ENCODE data around the gene VPS35. TPM values are rescaled to one million over a fixed set of nuclear protein-coding genes. Genes with fewer than 3 reads are reported as not detected.
A peak's percentile ranks its signal among the peaks of the same experiment; 100 is the strongest.
"Not testable (repeated sequence)": the region's sequence is repeated elsewhere in the genome, so short reads cannot be mapped to it uniquely, and the experiment has no call there.

The VPS35 gene
- total and polyA plus RNA-seq, 12 donors: 12.8 to 112 (median 64.8) TPM

DNA sequence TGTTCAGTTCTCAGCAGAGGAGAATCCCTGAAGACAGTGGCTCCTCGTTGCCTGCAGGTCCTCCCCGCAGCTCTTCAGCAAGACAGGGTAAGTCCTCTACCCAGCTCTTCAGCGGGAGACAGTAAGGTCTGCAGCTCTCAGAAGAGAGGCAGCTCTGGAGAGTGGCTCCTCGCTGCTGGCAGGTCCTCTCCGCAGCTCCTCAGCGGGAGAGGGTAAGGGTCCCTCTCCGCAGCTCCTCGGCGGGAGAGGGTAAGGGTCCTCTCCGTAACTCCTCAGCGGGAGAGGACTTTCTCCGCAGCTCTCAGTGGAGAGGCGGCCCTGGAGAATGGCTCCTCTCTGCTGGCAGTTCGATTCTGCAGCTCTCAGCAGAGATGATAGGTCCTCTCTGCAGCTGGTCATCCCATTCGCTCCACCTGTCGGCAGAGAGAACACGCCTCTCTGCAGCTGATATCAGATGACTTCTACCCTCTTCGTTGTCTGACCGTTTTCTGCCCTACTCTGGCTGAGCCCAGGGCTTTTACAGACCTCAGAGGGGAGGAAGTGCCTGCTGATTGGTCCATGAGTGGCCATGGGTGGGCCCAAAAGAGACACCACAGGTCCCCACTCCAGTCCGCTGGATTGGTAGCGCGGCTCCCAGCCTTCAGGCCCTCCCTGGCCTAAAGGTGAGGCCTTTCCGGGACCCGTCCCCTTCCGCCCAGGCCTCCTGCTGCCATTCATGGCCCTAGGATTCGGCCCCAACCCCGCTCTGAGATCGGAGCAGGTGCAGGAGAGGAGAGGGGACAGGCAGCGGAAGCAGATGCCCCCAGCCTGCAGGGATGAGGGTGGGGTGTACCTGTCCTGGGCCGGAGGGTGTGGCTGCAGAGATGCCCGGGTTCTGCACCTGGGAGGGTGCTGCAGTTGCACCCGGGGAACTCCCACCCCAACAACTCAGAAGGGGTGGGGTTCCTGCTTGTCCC, 55.9 kb downstream of the VPS35 start:
- intact Hi-C loops (cut with DNase I): no loop called here

DNA sequence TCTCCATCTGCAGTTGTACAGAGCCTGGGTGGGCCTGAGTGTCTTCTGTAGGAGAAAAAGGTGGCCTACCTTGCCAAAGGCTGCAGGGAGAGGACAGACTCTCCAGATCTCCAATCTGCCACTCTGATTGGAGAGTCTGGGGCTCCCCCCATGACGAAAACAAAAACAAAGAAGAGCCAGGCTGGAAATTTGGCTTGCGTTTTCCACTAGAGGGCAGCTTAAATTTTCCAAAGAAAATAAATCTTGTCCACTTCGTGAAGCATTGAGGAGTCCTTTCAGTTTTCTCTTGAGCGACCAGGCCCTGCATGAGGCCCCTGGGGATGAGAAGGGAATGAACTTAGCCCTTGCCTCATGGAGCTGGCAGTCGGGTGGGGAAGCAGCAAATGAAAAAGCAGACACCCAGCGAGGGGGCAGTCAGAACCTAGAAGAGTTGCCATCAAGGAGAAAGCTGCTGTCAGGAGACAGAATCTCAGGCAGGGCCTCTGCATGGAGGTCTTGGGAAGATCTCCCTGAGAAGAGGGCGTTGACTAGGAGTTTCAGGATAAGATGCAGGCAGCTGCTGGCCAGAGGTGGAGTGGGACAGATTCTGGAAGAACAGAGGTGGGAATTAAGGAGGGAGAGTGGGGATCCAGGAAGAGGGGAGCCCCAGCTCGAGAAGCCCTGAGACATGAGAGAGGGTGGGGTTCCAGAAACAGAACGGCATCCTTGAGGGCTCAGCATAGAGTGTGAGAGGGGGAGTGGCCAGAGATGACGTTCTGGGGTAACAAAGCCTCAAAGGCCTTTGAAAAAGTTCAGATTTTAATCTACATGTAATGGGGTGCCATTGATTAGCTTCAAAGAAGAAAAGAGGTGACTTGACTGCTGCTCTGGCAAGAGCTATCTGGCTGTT, 59.4 kb downstream of the VPS35 start:
- H3K9me3 ChIP-seq (replicated peaks in 1 of 3): no peaks in the 10 kb centered on the region
- no peaks in the 10 kb centered on the region for H3K36me3 ChIP-seq (replicated peaks in 1 of 2)
- no peak overlapping the region for H3K27ac ChIP-seq
- 43 to 50% (median 49%) methylated on average over 10 of the region's 10 CpGs for WGBS, 4 donors
- H3K4me3 ChIP-seq: no peak overlapping the region
- intact Hi-C loops (cut with DNase I): no loop called here
- no peaks in the 10 kb centered on the region for H3K4me1 ChIP-seq (replicated peaks in 1 of 2)
- H3K27me3 ChIP-seq: no peaks in the 10 kb centered on the region
- TF ChIP-seq, protein P1, sequence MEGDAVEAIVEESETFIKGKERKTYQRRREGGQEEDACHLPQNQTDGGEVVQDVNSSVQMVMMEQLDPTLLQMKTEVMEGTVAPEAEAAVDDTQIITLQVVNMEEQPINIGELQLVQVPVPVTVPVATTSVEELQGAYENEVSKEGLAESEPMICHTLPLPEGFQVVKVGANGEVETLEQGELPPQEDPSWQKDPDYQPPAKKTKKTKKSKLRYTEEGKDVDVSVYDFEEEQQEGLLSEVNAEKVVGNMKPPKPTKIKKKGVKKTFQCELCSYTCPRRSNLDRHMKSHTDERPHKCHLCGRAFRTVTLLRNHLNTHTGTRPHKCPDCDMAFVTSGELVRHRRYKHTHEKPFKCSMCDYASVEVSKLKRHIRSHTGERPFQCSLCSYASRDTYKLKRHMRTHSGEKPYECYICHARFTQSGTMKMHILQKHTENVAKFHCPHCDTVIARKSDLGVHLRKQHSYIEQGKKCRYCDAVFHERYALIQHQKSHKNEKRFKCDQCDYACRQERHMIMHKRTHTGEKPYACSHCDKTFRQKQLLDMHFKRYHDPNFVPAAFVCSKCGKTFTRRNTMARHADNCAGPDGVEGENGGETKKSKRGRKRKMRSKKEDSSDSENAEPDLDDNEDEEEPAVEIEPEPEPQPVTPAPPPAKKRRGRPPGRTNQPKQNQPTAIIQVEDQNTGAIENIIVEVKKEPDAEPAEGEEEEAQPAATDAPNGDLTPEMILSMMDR (IDR thresholded peaks at IDR 0.05): peak in 1 of 6 experiments; percentile 19
- no peak for TF ChIP-seq POLR2A (IDR thresholded peaks at IDR 0.05)
- DNase-seq: no peak

More for the DNA sequence above, 55.9 kb downstream of the VPS35 start:
- no peak for DNase-seq
- TF ChIP-seq, protein P1 (IDR thresholded peaks at IDR 0.05): no peak
- no peak for TF ChIP-seq POLR2A (IDR thresholded peaks at IDR 0.05)
- no peaks in the 10 kb centered on the region for H3K36me3 ChIP-seq (replicated peaks in 1 of 2)
- H3K9me3 ChIP-seq (replicated peaks in 1 of 3): no peaks in the 10 kb centered on the region
- WGBS, 4 donors: 74 to 83% (median 79%) methylated on average over 19 to 32 of the region's 32 CpGs
- no peaks in the 10 kb centered on the region for H3K27me3 ChIP-seq
- H3K27ac ChIP-seq: no peak overlapping the region
- H3K4me3 ChIP-seq: no peak overlapping the region
- H3K4me1 ChIP-seq (replicated peaks in 1 of 2): no peaks in the 10 kb centered on the region

DNA sequence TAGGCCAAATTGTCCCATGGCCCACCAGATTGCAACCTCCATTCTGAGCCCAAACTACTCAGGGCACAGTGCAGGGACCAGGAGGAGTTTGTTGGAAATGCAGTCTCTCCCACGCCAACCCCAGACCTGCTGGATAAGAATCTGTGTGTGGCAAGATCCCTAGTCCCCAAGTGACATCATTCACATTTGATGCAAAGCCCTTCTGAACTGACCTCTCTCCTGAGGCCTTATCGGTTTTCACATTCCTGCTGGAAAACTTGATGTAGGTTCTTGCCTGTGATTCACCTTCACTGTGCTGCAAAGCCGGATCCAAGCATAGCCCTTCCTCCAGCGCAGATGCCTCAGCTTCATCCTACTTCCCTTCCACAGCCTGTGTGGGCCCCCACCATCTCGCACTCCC, 61.2 kb downstream of the VPS35 start:
- WGBS, 4 donors: 87 to 96% (median 88%) methylated on average over 5 of the region's 5 CpGs
- no peak for TF ChIP-seq POLR2A (IDR thresholded peaks at IDR 0.05)
- TF ChIP-seq, protein P1 (IDR thresholded peaks at IDR 0.05): no peak
- H3K4me3 ChIP-seq: no peak overlapping the region
- H3K27ac ChIP-seq: no peak overlapping the region
- no peaks in the 10 kb centered on the region for H3K9me3 ChIP-seq (replicated peaks in 1 of 3)
- no peak for DNase-seq
- no peaks in the 10 kb centered on the region for H3K4me1 ChIP-seq (replicated peaks in 1 of 2)
- no peaks in the 10 kb centered on the region for H3K27me3 ChIP-seq
- intact Hi-C loops (cut with DNase I): no loop called here
- H3K36me3 ChIP-seq (replicated peaks in 1 of 2): no peaks in the 10 kb centered on the region

DNA sequence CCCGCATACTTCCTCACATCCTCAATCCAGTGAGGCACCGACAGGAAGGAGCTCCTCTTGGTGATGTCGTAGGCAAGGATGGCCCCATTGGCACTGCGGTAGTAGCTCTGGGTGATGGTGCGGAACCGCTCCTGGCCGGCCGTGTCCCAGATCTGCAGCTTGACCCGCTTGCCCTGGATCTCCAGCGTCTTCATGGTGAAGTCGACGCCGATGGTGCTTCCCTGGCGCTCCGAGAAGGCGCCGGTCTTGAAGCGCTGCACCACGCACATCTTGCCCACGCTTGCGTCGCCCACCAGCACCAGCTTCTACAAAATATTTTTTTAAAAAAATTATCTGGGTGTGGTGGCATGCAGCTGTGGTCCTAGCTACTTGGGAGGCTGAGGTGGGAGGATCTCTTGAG, 62.3 kb downstream of the VPS35 start:
- H3K36me3 ChIP-seq (replicated peaks in 1 of 2); intact Hi-C loops (cut with DNase I); H3K9me3 ChIP-seq (replicated peaks in 1 of 3); DNase-seq; H3K4me3 ChIP-seq; H3K4me1 ChIP-seq (replicated peaks in 1 of 2); H3K27ac ChIP-seq; H3K27me3 ChIP-seq: not testable (repeated sequence)
- WGBS, 4 donors: 93 to 96% (median 95%) methylated on average over 16 to 21 of the region's 22 CpGs

DNA sequence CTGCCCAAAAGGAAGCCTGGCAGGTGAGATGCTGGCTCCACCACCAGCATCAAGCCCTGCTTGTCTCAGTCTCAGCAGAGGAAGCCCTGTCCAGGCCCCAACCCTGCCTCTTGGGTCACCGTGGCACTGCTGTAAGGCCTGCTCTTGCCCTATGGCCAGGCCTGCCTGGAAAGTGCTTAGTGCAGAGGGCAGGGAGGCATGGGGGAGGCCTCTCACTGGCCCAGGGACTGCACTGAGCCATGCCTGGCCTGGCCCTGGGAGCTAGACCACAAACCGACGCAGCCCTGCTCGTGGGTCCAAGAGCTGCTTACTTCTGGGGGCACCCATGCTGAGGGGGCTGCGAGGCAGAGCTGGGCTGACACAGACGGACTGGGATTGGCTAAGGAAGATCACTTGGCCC, 64.1 kb downstream of the VPS35 start:
- WGBS, 4 donors: 81 to 96% (median 92%) methylated on average over 3 to 6 of the region's 6 CpGs; no CpG with 5 or more reads in 1 of the 4 donors
- H3K4me1 ChIP-seq (replicated peaks in 1 of 2): peaks cover 0 to 16% of the 10 kb centered on the region in 2 donors
- H3K4me3 ChIP-seq; H3K27me3 ChIP-seq; DNase-seq; H3K27ac ChIP-seq; intact Hi-C loops (cut with DNase I); H3K36me3 ChIP-seq (replicated peaks in 1 of 2); H3K9me3 ChIP-seq (replicated peaks in 1 of 3): not testable (repeated sequence)

DNA sequence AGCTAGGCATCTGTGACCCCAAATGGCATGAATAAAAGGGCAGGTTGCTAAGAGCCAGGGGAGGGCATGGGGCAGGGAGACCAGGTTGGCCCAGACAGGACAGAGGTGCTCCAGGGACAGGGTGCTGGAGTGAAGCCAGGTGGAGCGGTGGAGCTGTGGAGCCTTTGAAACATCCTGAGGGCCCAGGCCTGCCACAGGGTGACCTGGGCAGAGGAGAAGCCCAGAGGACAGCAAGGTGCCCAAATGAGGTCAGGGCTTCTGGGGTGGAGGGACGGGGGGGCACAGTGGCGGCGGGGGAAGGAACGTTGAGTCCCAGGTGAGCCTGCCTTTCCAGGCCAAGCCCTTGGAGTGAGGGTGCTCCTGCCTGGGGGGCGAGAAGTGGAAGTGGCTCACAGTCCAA, 65.3 kb downstream of the VPS35 start:
- peaks cover 0 to 16% of the 10 kb centered on the region in 2 donors for H3K4me1 ChIP-seq (replicated peaks in 1 of 2)
- H3K4me3 ChIP-seq; H3K36me3 ChIP-seq (replicated peaks in 1 of 2); DNase-seq; intact Hi-C loops (cut with DNase I); H3K27ac ChIP-seq; H3K27me3 ChIP-seq; H3K9me3 ChIP-seq (replicated peaks in 1 of 3): not testable (repeated sequence)
- 55 to 77% (median 72%) methylated on average over 3 to 4 of the region's 6 CpGs for WGBS, 4 donors

DNA sequence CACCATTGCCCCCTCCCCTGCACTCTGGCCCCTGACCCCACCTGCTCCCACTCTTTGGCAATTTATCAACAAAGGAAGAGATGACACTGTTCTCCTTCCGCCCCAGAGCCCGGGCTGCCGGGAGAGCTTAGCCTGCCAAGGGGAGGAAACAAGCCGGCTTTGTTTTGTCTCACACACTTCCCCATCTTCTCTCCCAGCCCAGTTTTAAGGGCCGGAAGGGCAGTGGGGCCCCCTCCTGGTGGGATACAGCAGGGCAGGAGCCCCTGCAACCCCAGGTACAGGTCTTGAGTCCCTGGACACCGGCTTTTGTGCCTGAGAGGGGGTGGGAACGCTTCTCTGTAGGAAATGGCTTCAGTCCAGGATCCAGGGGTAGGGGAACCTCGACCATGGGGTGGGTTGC, 65.7 kb downstream of the VPS35 start:
- H3K27ac ChIP-seq; H3K36me3 ChIP-seq (replicated peaks in 1 of 2); H3K4me3 ChIP-seq; H3K27me3 ChIP-seq; H3K9me3 ChIP-seq (replicated peaks in 1 of 3); intact Hi-C loops (cut with DNase I); DNase-seq: not testable (repeated sequence)
- H3K4me1 ChIP-seq (replicated peaks in 1 of 2): peaks cover 0 to 16% of the 10 kb centered on the region in 2 donors
- WGBS, 4 donors: 15 to 16% methylated on average over 4 to 5 of the region's 8 CpGs; no CpG with 5 or more reads in 2 of the 4 donors
